Retinal pigment epithelial cell (primary cell): ENCODE results near the gene RBM43.

Source experiments
- DNase-seq: peaks from one replicate; pipeline ENCODE4 v3.0.0-alpha.2; 2010; ENCODE audit warnings: low read depth
- H3K4me3 ChIP-seq: 2 replicates; pipeline ENCODE4 v1.5.1; 2011; ENCODE audit warnings: mild to moderate bottlenecking, low read length, control low read depth, moderate library complexity
- CTCF ChIP-seq: conservative IDR thresholded peaks from 2 replicates; pipeline ENCODE4 v1.5.1; 2011; ENCODE audit warnings: low read depth, low read length, control low read depth, inconsistent platforms

The RBM43 gene

GRCh38 chr2:151228847-151229512 is 32.7 kb downstream of the RBM43 start:
- H3K4me3 ChIP-seq: no peak overlapping the region
- DNase-seq: no peak
- TF ChIP-seq CTCF: no peak

GRCh38 chr2:151217343-151217742 is 44.3 kb downstream of the RBM43 start:
- no peak for TF ChIP-seq CTCF
- DNase-seq: no peak
- H3K4me3 ChIP-seq: no peak overlapping the region

GRCh38 chr2:151207100-151207499 is 54.6 kb downstream of the RBM43 start:
- DNase-seq: no peak
- no peak overlapping the region for H3K4me3 ChIP-seq
- TF ChIP-seq CTCF: no peak

- DNase-seq: no peak
- TF ChIP-seq CTCF: no peak
- H3K4me3 ChIP-seq: no peak overlapping the region
Measured at GRCh38 chr2:151206446-151206968, 55.2 kb downstream of the RBM43 start.

- TF ChIP-seq CTCF: no peak
- no peak for DNase-seq
- no peak overlapping the region for H3K4me3 ChIP-seq
Measured at GRCh38 chr2:151205571-151205970, 56.1 kb downstream of the RBM43 start.

GRCh38 chr2:151204756-151205155 is 56.9 kb downstream of the RBM43 start:
- no peak for DNase-seq
- no peak for TF ChIP-seq CTCF

GRCh38 chr2:151200844-151201243 is 60.8 kb downstream of the RBM43 start:
- TF ChIP-seq CTCF: no peak
- H3K4me3 ChIP-seq: no peak overlapping the region
- no peak for DNase-seq

More at GRCh38 chr2:151204756-151205155, 56.9 kb downstream of the RBM43 start:
- H3K4me3 ChIP-seq: no peak overlapping the region
